Smooth muscle cell (in vitro differentiated cells): ENCODE measurements around the gene LPCAT4. TPM values are rescaled to one million over a fixed set of nuclear protein-coding genes. Genes with fewer than 3 reads are reported as not detected.
"Not testable (repeated sequence)": the region's sequence is repeated elsewhere in the genome, so short reads cannot be mapped to it uniquely, and the experiment has no call there.

ENCODE experiments used
- DNase-seq: peaks from one replicate; lab custom pipeline; 2025; ENCODE audit not compliant: unreplicated experiment; lab: John Stamatoyannopoulos, UW
- H2AFZ ChIP-seq: fragments of 200-600 bp; sonication (generic); 2 replicates; pipeline ENCODE4 v1.6.0; 2016; ENCODE audit warnings: antibody characterized with exemption, low read depth, mild to moderate bottlenecking
- H3F3A ChIP-seq: fragments of 200-600 bp; sonication (generic); 2 replicates; pipeline ENCODE4 v1.6.0; 2017; ENCODE audit warnings: antibody characterized with exemption, low read depth
- H3K27ac ChIP-seq: fragments of 200-600 bp; sonication (generic); 2 replicates; pipeline ENCODE4 v1.5.1; 2016; ENCODE audit warnings: low read depth, mild to moderate bottlenecking
- H3K27me3 ChIP-seq: fragments of 200-600 bp; sonication (generic); 2 replicates; pipeline ENCODE4 v1.6.1; 2016; ENCODE audit warnings: low read depth, mild to moderate bottlenecking
- H3K36me3 ChIP-seq: fragments of 200-600 bp; sonication (generic); 2 replicates; pipeline ENCODE4 v1.5.1; 2016; ENCODE audit warnings: low read depth
- H3K4me1 ChIP-seq: fragments of 200-600 bp; sonication (generic); 2 replicates; pipeline ENCODE4 v1.5.1; 2016; ENCODE audit warnings: low read depth
- H3K4me2 ChIP-seq: fragments of 200-600 bp; sonication (generic); 2 replicates; pipeline ENCODE4 v1.6.0; 2016; ENCODE audit warnings: mild to moderate bottlenecking
- H3K4me3 ChIP-seq: fragments of 200-600 bp; sonication (generic); 2 replicates; pipeline ENCODE4 v1.5.1; 2016; ENCODE audit warnings: mild to moderate bottlenecking
- H3K79me2 ChIP-seq: fragments of 200-600 bp; sonication (generic); 2 replicates; pipeline ENCODE4 v1.6.0; 2016; ENCODE audit warnings: low read depth, mild to moderate bottlenecking
- H3K9ac ChIP-seq: fragments of 200-600 bp; sonication (generic); 2 replicates; pipeline ENCODE4 v1.6.0; 2016; ENCODE audit warnings: low read depth
- H3K9me3 ChIP-seq: fragments of 200-600 bp; sonication (generic); replicated peaks from 2 replicates; pipeline ENCODE4 v1.5.1; 2016; ENCODE audit warnings: low read depth
- H4K20me1 ChIP-seq: fragments of 200-600 bp; sonication (generic); 2 replicates; pipeline ENCODE4 v1.6.0; 2016; ENCODE audit warnings: low read depth
- WGBS: methylation state at CpG from one replicate; pipeline ENCODE4 v1.1.7; 2016; ENCODE audit warnings: low lambda C conversion rate; 5-methylcytosine and 5-hydroxymethylcytosine counted together
- polyA plus RNA-seq: library from polyadenylated mRNA; unstranded; fragments of >200 nt; fragmentation: Nextera tagmentation; extraction: Ambion mirVana; gene quantifications from 2 replicates; pipeline ENCODE4 v1.2.1, GENCODE V29; 2016
- total RNA-seq: library from RNA; depleted of rRNA; stranded (reverse); fragments of >200 nt; gene quantifications from 2 replicates; pipeline ENCODE4 v1.2.3, GENCODE V29; 2014
- TF ChIP-seq, protein P1 (sequence below): fragments of 200-600 bp; sonication (generic); IDR thresholded peaks from 2 replicates; pipeline ENCODE4 v1.5.1; 2017; ENCODE audit warnings: borderline replicate concordance, mild to moderate bottlenecking, antibody characterized with exemption; ENCODE audit not compliant: insufficient read depth, poor library complexity, severe bottlenecking

LPCAT4 gene
- total and polyA plus RNA-seq, 2 experiments from 2014 or later: 10.1 to 23.2 TPM

DNA sequence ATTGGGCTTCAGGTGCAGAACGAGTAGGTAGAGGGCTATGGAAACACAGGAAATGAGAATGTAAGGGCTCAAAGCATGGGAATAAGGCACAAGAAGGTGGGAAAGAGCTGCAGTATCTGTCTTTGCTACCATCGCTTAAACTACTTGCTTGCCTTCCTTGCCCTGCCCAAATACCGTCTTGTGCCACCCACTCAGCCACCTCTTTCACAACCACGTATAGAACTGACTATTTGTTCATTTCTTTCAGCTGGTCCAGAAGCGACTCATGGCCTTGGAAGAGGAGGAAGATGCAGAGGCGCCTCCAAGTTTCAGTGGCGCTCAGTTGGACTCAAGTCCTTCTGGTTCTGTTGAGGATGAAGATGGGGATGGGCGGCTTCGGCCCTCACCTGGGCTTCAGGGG lies 11.8 kb downstream of the LPCAT4 start:
- Histone ChIP-seq H3K4me3 (no peak overlapping the region), H3F3A (no peaks in the 10 kb centered on the region), H3K9me3 (no peaks in the 10 kb centered on the region), H3K36me3 (no peaks in the 10 kb centered on the region), H3K9ac (no peak overlapping the region), H3K27me3 (no peaks in the 10 kb centered on the region), H3K4me1 (no peaks in the 10 kb centered on the region), H4K20me1 (no peaks in the 10 kb centered on the region), H2AFZ (no peak overlapping the region), H3K4me2 (no peak overlapping the region), H3K79me2 (no peaks in the 10 kb centered on the region), H3K27ac (no peak overlapping the region)
- DNase-seq: no peak
- TF ChIP-seq, protein P1, sequence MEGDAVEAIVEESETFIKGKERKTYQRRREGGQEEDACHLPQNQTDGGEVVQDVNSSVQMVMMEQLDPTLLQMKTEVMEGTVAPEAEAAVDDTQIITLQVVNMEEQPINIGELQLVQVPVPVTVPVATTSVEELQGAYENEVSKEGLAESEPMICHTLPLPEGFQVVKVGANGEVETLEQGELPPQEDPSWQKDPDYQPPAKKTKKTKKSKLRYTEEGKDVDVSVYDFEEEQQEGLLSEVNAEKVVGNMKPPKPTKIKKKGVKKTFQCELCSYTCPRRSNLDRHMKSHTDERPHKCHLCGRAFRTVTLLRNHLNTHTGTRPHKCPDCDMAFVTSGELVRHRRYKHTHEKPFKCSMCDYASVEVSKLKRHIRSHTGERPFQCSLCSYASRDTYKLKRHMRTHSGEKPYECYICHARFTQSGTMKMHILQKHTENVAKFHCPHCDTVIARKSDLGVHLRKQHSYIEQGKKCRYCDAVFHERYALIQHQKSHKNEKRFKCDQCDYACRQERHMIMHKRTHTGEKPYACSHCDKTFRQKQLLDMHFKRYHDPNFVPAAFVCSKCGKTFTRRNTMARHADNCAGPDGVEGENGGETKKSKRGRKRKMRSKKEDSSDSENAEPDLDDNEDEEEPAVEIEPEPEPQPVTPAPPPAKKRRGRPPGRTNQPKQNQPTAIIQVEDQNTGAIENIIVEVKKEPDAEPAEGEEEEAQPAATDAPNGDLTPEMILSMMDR: no peak
- 93% methylated on average over 9 of the region's 9 CpGs for WGBS

DNA sequence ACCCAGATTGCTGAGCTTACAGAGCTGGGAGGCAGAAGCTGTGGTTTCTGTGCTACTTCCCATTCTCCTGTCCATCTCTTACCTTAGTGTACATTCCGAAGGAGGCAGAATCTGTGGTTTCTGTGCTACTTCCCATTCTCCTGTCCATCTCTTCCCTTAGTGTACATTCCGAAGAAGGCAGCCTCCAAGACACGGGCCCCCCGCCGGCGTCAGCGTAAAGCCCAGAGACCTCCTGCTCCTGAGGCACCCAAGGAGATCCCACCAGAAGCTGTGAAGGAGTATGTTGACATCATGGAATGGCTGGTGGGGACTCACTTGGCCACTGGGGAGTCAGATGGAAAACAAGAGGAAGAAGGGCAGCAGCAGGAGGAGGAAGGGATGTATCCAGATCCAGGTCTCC lies 12.7 kb downstream of the LPCAT4 start:
- 97% methylated on average over 7 of the region's 7 CpGs for WGBS

DNA sequence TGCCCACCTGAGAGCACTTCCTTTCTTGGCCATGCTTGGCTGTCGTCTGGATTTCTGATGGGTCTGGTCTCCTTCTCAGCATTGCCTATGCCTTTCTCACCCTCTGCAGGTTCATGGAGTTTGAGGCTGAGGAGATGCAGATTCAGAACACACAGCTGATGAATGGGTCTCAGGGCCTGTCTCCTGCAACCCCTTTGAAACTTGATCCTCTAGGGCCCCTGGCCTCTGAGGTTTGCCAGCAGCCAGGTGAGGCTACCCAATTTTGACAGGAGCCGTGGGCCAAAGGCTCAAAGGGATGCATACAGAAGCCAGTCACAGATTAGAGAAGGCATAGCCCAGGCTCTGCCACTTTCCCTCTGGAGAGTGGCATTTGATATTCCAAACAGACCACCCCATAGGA lies 13.4 kb downstream of the LPCAT4 start:
- no peaks in the 10 kb centered on the region for H3K79me2 ChIP-seq
- no peak overlapping the region for H3K27ac ChIP-seq
- H3K9ac ChIP-seq: no peak overlapping the region
- no peak overlapping the region for H2AFZ ChIP-seq
- no peaks in the 10 kb centered on the region for H3K36me3 ChIP-seq
- WGBS: 70% methylated on average over 2 of the region's 2 CpGs
- no peaks in the 10 kb centered on the region for H3F3A ChIP-seq
- H3K4me1 ChIP-seq: no peaks in the 10 kb centered on the region
- H3K4me3 ChIP-seq: no peak overlapping the region
- H3K4me2 ChIP-seq: no peak overlapping the region
- H3K27me3 ChIP-seq: no peaks in the 10 kb centered on the region
- DNase-seq: no peak
- no peaks in the 10 kb centered on the region for H4K20me1 ChIP-seq
- no peaks in the 10 kb centered on the region for H3K9me3 ChIP-seq
- TF ChIP-seq, protein P1: no peak

More for the DNA sequence above, 12.7 kb downstream of the LPCAT4 start:
- Histone ChIP-seq H3K9me3 (no peaks in the 10 kb centered on the region), H3K4me1 (no peaks in the 10 kb centered on the region), H3K4me3 (no peak overlapping the region), H3F3A (no peaks in the 10 kb centered on the region), H3K36me3 (no peaks in the 10 kb centered on the region), H3K27ac (no peak overlapping the region), H3K79me2 (no peaks in the 10 kb centered on the region), H2AFZ (no peak overlapping the region), H3K4me2 (no peak overlapping the region), H3K27me3 (no peaks in the 10 kb centered on the region), H4K20me1 (no peaks in the 10 kb centered on the region), H3K9ac (no peak overlapping the region)
- DNase-seq: no peak
- TF ChIP-seq, protein P1: no peak

DNA sequence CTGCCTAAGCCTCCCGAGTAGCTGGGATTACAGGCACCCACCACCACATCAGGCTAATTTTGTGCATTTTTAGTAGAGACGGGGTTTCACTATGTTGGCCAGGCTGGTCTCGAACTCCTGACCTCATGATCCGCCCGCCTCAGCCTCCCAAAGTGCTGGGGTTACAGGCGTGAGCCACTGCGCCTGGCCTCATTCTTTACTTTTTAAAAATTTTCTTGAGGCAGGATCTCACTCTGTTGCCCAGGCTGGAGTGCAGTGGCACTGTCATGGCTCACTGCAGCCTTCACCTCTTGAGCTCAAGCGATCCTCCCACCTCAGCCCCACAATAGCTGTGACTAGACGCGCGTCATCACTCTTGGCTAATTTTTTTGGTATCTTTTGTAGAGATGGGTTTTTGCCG lies 14.0 kb downstream of the LPCAT4 start:
- WGBS: 89% methylated on average over 11 of the region's 12 CpGs
- not testable (repeated sequence) for H3K27me3 ChIP-seq, H3K4me3 ChIP-seq, H3K9me3 ChIP-seq, DNase-seq, H3K79me2 ChIP-seq, H3K36me3 ChIP-seq, H3K9ac ChIP-seq, H3F3A ChIP-seq, H3K4me2 ChIP-seq, H3K4me1 ChIP-seq, H2AFZ ChIP-seq, H3K27ac ChIP-seq, H4K20me1 ChIP-seq
